GM12864 (cell line): ENCODE results near the gene IP6K1.

Source experiments
- DNase-seq: peaks from one replicate; pipeline ENCODE4 v3.0.0-alpha.2; 2011; ENCODE audit warnings: low read depth
- H3K4me3 ChIP-seq: 2 replicates; pipeline ENCODE4 v1.5.1; 2011; ENCODE audit warnings: mild to moderate bottlenecking, low read depth, low read length, control low read depth
- CTCF ChIP-seq: IDR thresholded peaks from 2 replicates; pipeline ENCODE4 v1.5.1; 2011; ENCODE audit warnings: low read depth, mild to moderate bottlenecking, moderate library complexity, low read length, control low read depth, inconsistent platforms; ENCODE audit errors: missing control alignments

Gene IP6K1

GRCh38 chr3:49772703-49773102, 13.6 kb downstream of the IP6K1 start:
- TF ChIP-seq CTCF, result no peak
- no peak overlapping the region for H3K4me3 ChIP-seq

GRCh38 chr3:49771340-49771938, 14.9 kb downstream of the IP6K1 start:
- TF ChIP-seq CTCF, result no peak
- DNase-seq, result no peak
- no peak overlapping the region for H3K4me3 ChIP-seq

More at GRCh38 chr3:49772703-49773102, 13.6 kb downstream of the IP6K1 start:
- no peak for DNase-seq

GRCh38 chr3:49769926-49770325, 16.4 kb downstream of the IP6K1 start:
- H3K4me3 ChIP-seq, result no peak overlapping the region
- no peak for TF ChIP-seq CTCF

GRCh38 chr3:49769286-49769915, 16.9 kb downstream of the IP6K1 start:
- DNase-seq, result no peak
- H3K4me3 ChIP-seq, result no peak overlapping the region

More at GRCh38 chr3:49769926-49770325, 16.4 kb downstream of the IP6K1 start:
- DNase-seq, result no peak

GRCh38 chr3:49763981-49764380, 22.4 kb downstream of the IP6K1 start:
- TF ChIP-seq CTCF, result no peak
- H3K4me3 ChIP-seq, result no peak overlapping the region
- DNase-seq, result no peak

More at GRCh38 chr3:49769286-49769915, 16.9 kb downstream of the IP6K1 start:
- TF ChIP-seq CTCF, result no peak

GRCh38 chr3:49761661-49762060, 24.7 kb downstream of the IP6K1 start:
- no peak for DNase-seq
- TF ChIP-seq CTCF, result no peak

GRCh38 chr3:49759226-49759625, 27.1 kb downstream of the IP6K1 start:
- no peak overlapping the region for H3K4me3 ChIP-seq
- no peak for TF ChIP-seq CTCF
- no peak for DNase-seq

More at GRCh38 chr3:49761661-49762060, 24.7 kb downstream of the IP6K1 start:
- no peak overlapping the region for H3K4me3 ChIP-seq
